CD14-positive monocyte (primary cell): ENCODE data around the gene CYTH1. TPM values are rescaled to one million over a fixed set of nuclear protein-coding genes. Genes with fewer than 3 reads are reported as not detected.

Experiments used
- DNase-seq, 3 donors: peaks; one replicate each; pipeline ENCODE4 v3.0.0-alpha.2; 2011 to 2022
- H2AFZ ChIP-seq: 2 replicates; pipeline ENCODE4 v1.6.0; 2012; ENCODE audit warnings: mild to moderate bottlenecking, low read depth, low read length, inconsistent platforms; ENCODE audit not compliant: insufficient read depth, poor library complexity, severe bottlenecking
- H3K27ac ChIP-seq, 2 donors: 1 replicate in 1 of 2; 2 replicates in 1 of 2; pipeline ENCODE4 v1.5.1; 2012 to 2013; ENCODE audit warnings: low read length in 2 of 2, control low read depth in 1 of 2, inconsistent platforms in 1 of 2, low read depth in 1 of 2, mild to moderate bottlenecking in 1 of 2
- H3K27me3 ChIP-seq, 2 donors: one replicate each; pipeline versions ENCODE4 v1.6.0 to v1.6.1; 2011 to 2013; ENCODE audit warnings: low read length in 2 of 2; ENCODE audit not compliant: control insufficient read depth in 2 of 2, insufficient read depth in 2 of 2
- H3K36me3 ChIP-seq, 2 donors: replicated peaks in 1 of 2; 1 replicate in 1 of 2; 2 replicates in 1 of 2; pipeline versions ENCODE4 v1.5.1 to v1.6.1; 2012 to 2013; ENCODE audit warnings: low read length in 2 of 2, control low read depth in 1 of 2, inconsistent platforms in 1 of 2, mild to moderate bottlenecking in 1 of 2; ENCODE audit not compliant: insufficient read depth in 2 of 2, control insufficient read depth in 1 of 2
- H3K4me1 ChIP-seq, 2 donors: 1 replicate in 1 of 2; 2 replicates in 1 of 2; pipeline versions ENCODE4 v1.5.1 to v1.6.1; 2012 to 2013; ENCODE audit warnings: low read length in 2 of 2, control low read depth in 1 of 2, inconsistent platforms in 1 of 2, mild to moderate bottlenecking in 1 of 2, moderate library complexity in 1 of 2; ENCODE audit not compliant: insufficient read depth in 2 of 2, control insufficient read depth in 1 of 2
- H3K4me2 ChIP-seq: replicated peaks from 2 replicates; pipeline ENCODE3; 2012; ENCODE audit warnings: low read length, moderate library complexity, mild to moderate bottlenecking; ENCODE audit not compliant: poor library complexity, severe bottlenecking; ENCODE audit errors: extremely low read depth
- H3K4me3 ChIP-seq, 3 experiments: fragments of 200-600 bp in 1 of 3; sonication (generic) in 1 of 3; replicated peaks in 1 of 3; 1 replicate in 2 of 3; 2 replicates in 1 of 3; pipeline ENCODE4 v1.5.1; 2011 to 2013; ENCODE audit warnings: low read length in 3 of 3, mild to moderate bottlenecking in 3 of 3, control low read depth in 2 of 3, low read depth in 2 of 3, inconsistent platforms in 1 of 3, moderate library complexity in 1 of 3
- H3K79me2 ChIP-seq: 2 replicates; pipeline ENCODE4 v1.6.0; 2012; ENCODE audit warnings: mild to moderate bottlenecking, control low read depth, inconsistent platforms, low read length, moderate library complexity; ENCODE audit not compliant: insufficient read depth
- H3K9ac ChIP-seq: 2 replicates; pipeline ENCODE4 v1.6.0; 2017; ENCODE audit warnings: low read length, mild to moderate bottlenecking; ENCODE audit not compliant: insufficient read depth, poor library complexity, severe bottlenecking
- H3K9me3 ChIP-seq, 2 donors: replicated peaks in 1 of 2; 1 replicate in 1 of 2; 2 replicates in 1 of 2; pipeline versions ENCODE4 v1.5.1 to v1.6.1; 2012 to 2013; ENCODE audit warnings: low read length in 2 of 2, control low read depth in 1 of 2; ENCODE audit not compliant: control insufficient read depth in 1 of 2, insufficient read depth in 1 of 2
- H4K20me1 ChIP-seq: 2 replicates; pipeline ENCODE4 v1.6.0; 2012; ENCODE audit warnings: mild to moderate bottlenecking, low read length, control low read depth, moderate library complexity; ENCODE audit not compliant: insufficient read depth
- H3K27ac Mint-ChIP-seq, 7 donors: one replicate each; pipeline ENCODE4 v1.8.0; 2020; ENCODE audit warnings: mild to moderate bottlenecking in 7 of 7, mixed read lengths in 7 of 7, moderate library complexity in 6 of 7, inconsistent platforms in 2 of 7
- H3K27me3 Mint-ChIP-seq, 3 donors: one replicate each; pipeline ENCODE4 v1.8.0; 2021 to 2022; ENCODE audit warnings: low read depth in 3 of 3, mild to moderate bottlenecking in 3 of 3, mixed read lengths in 3 of 3, moderate library complexity in 3 of 3, inconsistent platforms in 1 of 3
- H3K36me3 Mint-ChIP-seq, 2 donors: one replicate each; pipeline ENCODE4 v1.8.0; 2020; ENCODE audit warnings: mixed read lengths in 2 of 2, inconsistent platforms in 1 of 2, mild to moderate bottlenecking in 1 of 2
- H3K4me1 Mint-ChIP-seq: one replicate; pipeline ENCODE4 v1.8.0; 2020; ENCODE audit warnings: mild to moderate bottlenecking, mixed read lengths
- H3K4me3 Mint-ChIP-seq, 2 donors: one replicate each; pipeline ENCODE4 v1.8.0; 2020; ENCODE audit warnings: mild to moderate bottlenecking in 2 of 2, mixed read lengths in 2 of 2, moderate library complexity in 1 of 2
- H3K9me3 Mint-ChIP-seq, 7 donors: one replicate each; pipeline ENCODE4 v1.8.0; 2020 to 2022; ENCODE audit warnings: mixed read lengths in 7 of 7, mild to moderate bottlenecking in 6 of 7, moderate library complexity in 6 of 7, inconsistent platforms in 2 of 7
- CTCF ChIP-seq: fragments of 200-600 bp; IDR thresholded peaks from one replicate; pipeline ENCODE4 v1.8.0; 2022; ENCODE audit warnings: antibody characterized with exemption, mild to moderate bottlenecking
- WGBS: methylation state at CpG from one replicate; pipeline ENCODE4 v1.1.5; 2013; ENCODE audit warnings: missing lambda C conversion rate; ENCODE audit not compliant: insufficient coverage; 5-methylcytosine and 5-hydroxymethylcytosine counted together
- intact Hi-C, 2 donors: fragments of 100-400 bp; cut with micrococcal nuclease; formaldehyde crosslinking; loops; one replicate each; pipeline versions ENCODE4 v1.15.0 to v1.15.1; 2023
- polyA plus RNA-seq, 3 donors: library from polyadenylated mRNA; depleted of rRNA in 1 of 3; unstranded in 2 of 3; stranded (reverse) in 1 of 3; fragments of 300-500 nt in 2 of 3; fragments of >200 nt in 1 of 3; fragmentation: Illumina TruSeq in 2 of 3; gene quantifications; 1 replicate in 2 of 3; 2 replicates in 1 of 3; pipeline ENCODE4 v1.2.3, GENCODE V29; 2012 to 2021

CYTH1 gene
- polyA plus RNA-seq, 3 donors: 68.6 to 211 (median 80.9) TPM

GRCh38 chr17:78746263-78746948, 35.7 kb downstream of the CYTH1 start:
- H3K27me3 ChIP-seq: no peaks in the 10 kb centered on the region

More at GRCh38 chr17:78746263-78746948, 35.7 kb downstream of the CYTH1 start:
- peaks cover 76 to 91% of the 10 kb centered on the region in 2 donors for H3K4me1 ChIP-seq
- Mint-ChIP-seq H3K36me3 (peaks cover 26 to 38% of the 10 kb centered on the region in 2 donors), H3K27me3 (peaks cover 0 to 8% (median 0%) of the 10 kb centered on the region in 3 donors), H3K4me3 (peak overlapping the region; percentile 2 to 36), H3K27ac (peak overlapping the region; percentile 90 to 98 (median 97)), H3K4me1 (peaks cover 88% of the 10 kb centered on the region), H3K9me3 (no peaks in the 10 kb centered on the region)
- DNase-seq: peak; percentile 29 to 65 (median 65)
- H3K27ac ChIP-seq: peak overlapping the region; percentile 86 to 88
- no peak overlapping the region for H3K9ac ChIP-seq
- intact Hi-C loops: loop anchor here in 1 of 2 donors (10.0 kb wide), 1 partner anchor 168 kb away; no protein-coding TSS in a partner anchor
- 16% methylated on average over 5 of the region's 12 CpGs for WGBS
- no peaks in the 10 kb centered on the region for H3K9me3 ChIP-seq
- H2AFZ ChIP-seq: no peak overlapping the region
- peak overlapping the region in 1 of 3 experiments; percentile 67 for H3K4me3 ChIP-seq
- TF ChIP-seq CTCF: no peak
- peak overlapping the region; percentile 45 for H3K4me2 ChIP-seq
- H3K36me3 ChIP-seq: peaks cover 3 to 20% of the 10 kb centered on the region in 2 donors
- peaks cover 99% of the 10 kb centered on the region for H3K79me2 ChIP-seq
- H4K20me1 ChIP-seq: peaks cover 80% of the 10 kb centered on the region
